Skeletal muscle tissue (tissue), 4 donors: ENCODE data around the gene GOLGA6L9. TPM values are rescaled to one million over a fixed set of nuclear protein-coding genes. Genes with fewer than 3 reads are reported as not detected.
"Not testable (repeated sequence)": the region's sequence is repeated elsewhere in the genome, so short reads cannot be mapped to it uniquely, and the experiment has no call there.

Experiments used
- H3K27ac ChIP-seq: one replicate; pipeline ENCODE4 v1.7.0; 2013; ENCODE audit warnings: mild to moderate bottlenecking, low read depth, low read length, inconsistent platforms
- H3K27me3 ChIP-seq, 3 donors: one replicate each; pipeline ENCODE4 v1.7.0; 2013; ENCODE audit warnings: low read length in 3 of 3; ENCODE audit not compliant: control insufficient read depth in 3 of 3, insufficient read depth in 3 of 3
- H3K36me3 ChIP-seq, 3 donors: one replicate each; pipeline ENCODE4 v1.7.0; 2013; ENCODE audit warnings: low read length in 3 of 3; ENCODE audit not compliant: control insufficient read depth in 3 of 3, insufficient read depth in 3 of 3
- H3K4me1 ChIP-seq, 3 donors: one replicate each; pipeline ENCODE4 v1.7.0; 2013; ENCODE audit warnings: low read length in 3 of 3, mild to moderate bottlenecking in 3 of 3; ENCODE audit not compliant: control insufficient read depth in 3 of 3, insufficient read depth in 3 of 3
- H3K4me3 ChIP-seq, 3 donors: one replicate each; pipeline ENCODE4 v1.7.0; 2013; ENCODE audit warnings: low read length in 3 of 3
- H3K9ac ChIP-seq, 3 donors: one replicate each; pipeline ENCODE4 v1.7.0; 2013; ENCODE audit warnings: low read length in 3 of 3, mild to moderate bottlenecking in 3 of 3, moderate library complexity in 2 of 3, low read depth in 1 of 3
- H3K9me3 ChIP-seq, 3 donors: one replicate each; pipeline ENCODE4 v1.7.0; 2013; ENCODE audit warnings: low read length in 3 of 3; ENCODE audit not compliant: control insufficient read depth in 3 of 3
- total RNA-seq: library from RNA; depleted of rRNA; stranded (reverse); fragments of >200 nt; gene quantifications from one replicate; pipeline ENCODE4 v1.2.3, GENCODE V29; 2014
- donor health status: Osteomylitis.

Gene GOLGA6L9
- total RNA-seq, 1 donor from 2014 or later, result 4.2 TPM

DNA sequence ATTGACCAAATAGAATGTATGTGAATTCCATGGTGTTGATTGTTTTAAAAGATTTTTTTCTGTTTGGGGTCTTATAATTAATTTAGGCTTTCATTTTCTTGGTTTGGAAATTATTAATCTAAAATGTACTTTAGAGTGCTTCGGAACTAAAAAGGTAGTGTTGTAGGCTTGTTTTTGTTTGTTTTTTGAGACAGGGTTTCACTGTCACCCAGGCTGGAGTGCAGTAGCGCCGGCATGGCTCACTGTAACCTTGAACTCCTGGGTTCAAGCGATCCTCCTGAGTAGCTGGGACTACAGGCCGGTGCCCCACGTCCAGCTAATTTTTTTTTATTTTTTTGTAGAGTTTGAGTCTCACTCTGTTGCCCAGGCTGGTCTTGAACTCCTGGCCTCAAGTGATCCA, 27.7 kb upstream of the GOLGA6L9 start:
- H3K36me3 ChIP-seq, H3K27ac ChIP-seq, H3K4me3 ChIP-seq, H3K9ac ChIP-seq, H3K9me3 ChIP-seq, H3K4me1 ChIP-seq, H3K27me3 ChIP-seq: not testable (repeated sequence)

GRCh38 chr15:82402341-82402740, 27.3 kb upstream of the GOLGA6L9 start:
- H3K27me3 ChIP-seq, H3K36me3 ChIP-seq, H3K4me3 ChIP-seq, H3K27ac ChIP-seq, H3K9me3 ChIP-seq, H3K4me1 ChIP-seq, H3K9ac ChIP-seq: not testable (repeated sequence)

GRCh38 chr15:82406211-82406610, 23.4 kb upstream of the GOLGA6L9 start:
- not testable (repeated sequence) for H3K4me1 ChIP-seq, H3K27ac ChIP-seq, H3K27me3 ChIP-seq, H3K4me3 ChIP-seq, H3K9me3 ChIP-seq, H3K36me3 ChIP-seq, H3K9ac ChIP-seq

DNA sequence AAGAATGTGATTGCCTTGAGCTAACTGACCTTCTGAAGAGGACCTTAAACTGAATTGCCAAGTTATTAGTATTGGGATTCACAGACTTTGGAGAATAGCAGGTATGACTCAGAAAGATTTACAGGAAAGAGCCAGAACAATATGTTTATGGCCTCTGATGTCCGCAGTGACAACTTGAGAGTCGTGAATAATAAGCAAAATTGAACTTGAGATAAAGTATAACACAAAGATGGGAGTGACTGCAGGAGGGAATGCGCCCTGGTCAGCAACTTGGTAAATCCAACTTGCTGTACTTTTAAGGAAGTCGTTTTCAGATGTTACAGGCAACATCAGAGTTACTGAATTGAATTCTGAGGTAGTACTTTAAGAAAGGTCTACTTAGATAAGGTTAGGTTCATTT, 19.3 kb upstream of the GOLGA6L9 start:
- not testable (repeated sequence) for H3K36me3 ChIP-seq, H3K9ac ChIP-seq, H3K27me3 ChIP-seq, H3K4me3 ChIP-seq, H3K27ac ChIP-seq, H3K9me3 ChIP-seq, H3K4me1 ChIP-seq

GRCh38 chr15:82411595-82411994, 18.0 kb upstream of the GOLGA6L9 start:
- not testable (repeated sequence) for H3K9me3 ChIP-seq, H3K27ac ChIP-seq, H3K4me3 ChIP-seq, H3K9ac ChIP-seq, H3K4me1 ChIP-seq, H3K36me3 ChIP-seq, H3K27me3 ChIP-seq

GRCh38 chr15:82414525-82415191, 15.0 kb upstream of the GOLGA6L9 start:
- not testable (repeated sequence) for H3K4me3 ChIP-seq, H3K9ac ChIP-seq, H3K27me3 ChIP-seq, H3K9me3 ChIP-seq, H3K4me1 ChIP-seq, H3K36me3 ChIP-seq, H3K27ac ChIP-seq

GRCh38 chr15:82420516-82420915, 9.1 kb upstream of the GOLGA6L9 start:
- not testable (repeated sequence) for H3K9me3 ChIP-seq, H3K36me3 ChIP-seq, H3K4me3 ChIP-seq, H3K9ac ChIP-seq, H3K27ac ChIP-seq, H3K27me3 ChIP-seq, H3K4me1 ChIP-seq

DNA sequence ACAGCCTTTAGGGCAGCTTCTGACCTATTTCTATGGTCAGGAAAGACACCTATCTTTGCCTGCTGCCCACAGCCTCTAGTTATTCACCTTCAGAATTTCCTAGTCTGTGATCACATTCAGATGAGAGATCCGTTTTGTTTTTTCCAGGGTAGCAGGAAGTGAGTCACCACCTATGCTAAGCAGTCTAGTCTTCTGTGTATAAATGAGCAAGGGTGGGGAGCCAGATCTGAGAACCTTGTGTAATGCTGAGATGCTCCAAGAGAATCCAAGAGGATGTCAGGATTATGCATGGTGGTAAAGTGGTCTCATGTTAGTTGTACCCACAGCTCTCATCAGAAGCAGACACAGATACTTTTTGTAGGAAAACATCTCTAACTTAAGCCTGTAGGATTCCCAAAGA, 8.7 kb upstream of the GOLGA6L9 start:
- not testable (repeated sequence) for H3K4me1 ChIP-seq, H3K4me3 ChIP-seq, H3K36me3 ChIP-seq, H3K27ac ChIP-seq, H3K9ac ChIP-seq, H3K9me3 ChIP-seq, H3K27me3 ChIP-seq

GRCh38 chr15:82427117-82427516, 2.5 kb upstream of the GOLGA6L9 start:
- H3K4me1 ChIP-seq, H3K4me3 ChIP-seq, H3K27ac ChIP-seq, H3K36me3 ChIP-seq, H3K9me3 ChIP-seq, H3K27me3 ChIP-seq, H3K9ac ChIP-seq: not testable (repeated sequence)

- Histone ChIP-seq H3K4me3 (peak overlapping the region in 2 of 3 donors; percentile 43 to 45), H3K9ac (peak overlapping the region in 1 of 3 donors; percentile 40)
- H3K36me3 ChIP-seq, H3K27me3 ChIP-seq, H3K9me3 ChIP-seq, H3K27ac ChIP-seq, H3K4me1 ChIP-seq: not testable (repeated sequence)
Measured at GRCh38 chr15:82445420-82445819, 15.8 kb downstream of the GOLGA6L9 start.

DNA sequence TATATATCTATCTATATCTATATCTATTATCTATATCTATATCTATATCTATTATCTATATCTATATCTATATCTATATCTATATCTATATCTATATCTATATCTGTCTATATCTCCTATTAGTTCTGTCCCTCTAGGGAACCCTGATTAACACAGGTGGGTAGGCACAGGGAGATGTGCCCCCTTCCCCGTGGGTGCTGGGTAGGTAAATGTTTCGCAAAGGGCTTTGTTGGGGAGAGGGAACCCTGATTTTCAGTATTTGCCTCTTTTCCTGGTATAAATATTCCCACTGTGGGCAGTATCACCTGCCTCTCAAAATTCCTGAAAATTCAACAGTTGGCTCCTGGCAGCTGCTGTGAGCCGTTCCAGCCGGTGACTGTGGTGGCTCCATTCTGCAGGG, 27.7 kb downstream of the GOLGA6L9 start:
- not testable (repeated sequence) for H3K4me1 ChIP-seq, H3K9ac ChIP-seq, H3K27me3 ChIP-seq, H3K9me3 ChIP-seq, H3K4me3 ChIP-seq, H3K27ac ChIP-seq, H3K36me3 ChIP-seq
